Karpas-422 (cell line): ENCODE data around the gene PSMB1. TPM values are rescaled to one million over a fixed set of nuclear protein-coding genes. Genes with fewer than 3 reads are reported as not detected.

Source experiments
- DNase-seq: peaks from one replicate; pipeline ENCODE4 v3.0.0-alpha.2; 2015
- H2AFZ ChIP-seq: fragments of 200-600 bp; sonication (generic); 2 replicates; pipeline ENCODE4 v1.6.1; 2014; ENCODE audit warnings: antibody characterized with exemption, low read length, mixed read lengths
- H3K27ac ChIP-seq: fragments of 200-600 bp; sonication (generic); 2 replicates; pipeline ENCODE4 v1.5.1; 2014; ENCODE audit warnings: mild to moderate bottlenecking, low read length, moderate library complexity
- H3K27me3 ChIP-seq: fragments of 200-600 bp; sonication (generic); 2 replicates; pipeline ENCODE4 v1.6.1; 2014; ENCODE audit warnings: low read length, mixed read lengths
- H3K36me3 ChIP-seq: fragments of 200-600 bp; sonication (generic); 2 replicates; pipeline ENCODE4 v1.6.1; 2014; ENCODE audit warnings: low read length, mixed read lengths; ENCODE audit not compliant: insufficient read depth
- H3K4me1 ChIP-seq: fragments of 200-600 bp; sonication (generic); 2 replicates; pipeline ENCODE4 v1.6.1; 2014; ENCODE audit warnings: mild to moderate bottlenecking, low read length, mixed read lengths
- H3K4me2 ChIP-seq: fragments of 200-600 bp; sonication (generic); 2 replicates; pipeline ENCODE4 v1.6.1; 2014; ENCODE audit warnings: low read length, low read depth, mild to moderate bottlenecking; ENCODE audit not compliant: poor library complexity, severe bottlenecking
- H3K4me3 ChIP-seq: fragments of 200-600 bp; sonication (generic); 2 replicates; pipeline ENCODE4 v1.5.1; 2014; ENCODE audit warnings: mild to moderate bottlenecking, antibody characterized with exemption, low read length, mixed read lengths
- H3K79me2 ChIP-seq: fragments of 200-600 bp; sonication (generic); 2 replicates; pipeline ENCODE4 v1.6.1; 2014; ENCODE audit warnings: mild to moderate bottlenecking, low read length, mixed read lengths
- H3K9ac ChIP-seq: fragments of 200-600 bp; sonication (generic); 2 replicates; pipeline ENCODE4 v1.6.0; 2014; ENCODE audit warnings: low read length
- H3K9me2 ChIP-seq: fragments of 200-600 bp; sonication (generic), shearing (Covaris generic); replicated peaks from 2 replicates; pipeline ENCODE4 v1.6.0; 2014; ENCODE audit warnings: mild to moderate bottlenecking, low read length, moderate library complexity; ENCODE audit not compliant: insufficient read depth
- H3K9me3 ChIP-seq: fragments of 300-700, 200-600 bp; sonication (generic); 2 replicates; pipeline ENCODE4 v1.6.1; 2014; ENCODE audit warnings: low read length, mixed read lengths
- H4K20me1 ChIP-seq: fragments of 200-600 bp; sonication (generic); 2 replicates; pipeline ENCODE4 v1.6.1; 2014; ENCODE audit warnings: mild to moderate bottlenecking, antibody characterized with exemption, low read length, low read depth; ENCODE audit not compliant: insufficient read depth
- total RNA-seq: library from RNA; depleted of rRNA; stranded (reverse); fragments of >200 nt; shearing (Covaris generic); gene quantifications from 2 replicates; pipeline ENCODE4 v1.2.3, GENCODE V29; 2014; ENCODE audit warnings: low replicate concordance; rRNA removed

PSMB1 gene
- total RNA-seq, 1 experiment from 2014 or later: 208 TPM

- Histone ChIP-seq H3K79me2 (no peaks in the 10 kb centered on the region), H3K4me1 (no peaks in the 10 kb centered on the region), H3K4me3 (no peak overlapping the region)
Observed at GRCh38 chr6:170489836-170490235, 63.3 kb downstream of the PSMB1 start.

GRCh38 chr6:170487707-170488329 is 65.3 kb downstream of the PSMB1 start:
- Histone ChIP-seq H3K27me3 (no peaks in the 10 kb centered on the region), H3K9ac (no peak overlapping the region), H3K9me3 (no peaks in the 10 kb centered on the region), H3K4me1 (no peaks in the 10 kb centered on the region), H3K79me2 (no peaks in the 10 kb centered on the region), H3K4me3 (no peak overlapping the region), H4K20me1 (no peaks in the 10 kb centered on the region), H3K4me2 (no peak overlapping the region), H3K9me2 (no peaks in the 10 kb centered on the region), H2AFZ (no peak overlapping the region), H3K27ac (no peak overlapping the region), H3K36me3 (no peaks in the 10 kb centered on the region)
- no peak for DNase-seq

More at GRCh38 chr6:170489836-170490235, 63.3 kb downstream of the PSMB1 start:
- no peak overlapping the region for H3K9ac ChIP-seq
- H3K27ac ChIP-seq: no peak overlapping the region
- no peak overlapping the region for H2AFZ ChIP-seq
- H3K9me2 ChIP-seq: no peaks in the 10 kb centered on the region
- H3K36me3 ChIP-seq: no peaks in the 10 kb centered on the region
- H3K4me2 ChIP-seq: no peak overlapping the region
- H4K20me1 ChIP-seq: no peaks in the 10 kb centered on the region
- no peak for DNase-seq
- H3K27me3 ChIP-seq: no peaks in the 10 kb centered on the region
- H3K9me3 ChIP-seq: no peaks in the 10 kb centered on the region

GRCh38 chr6:170485159-170485558 is 67.9 kb downstream of the PSMB1 start:
- H3K9me2 ChIP-seq: no peaks in the 10 kb centered on the region
- no peaks in the 10 kb centered on the region for H3K4me1 ChIP-seq

More at GRCh38 chr6:170485159-170485558, 67.9 kb downstream of the PSMB1 start:
- Histone ChIP-seq H3K79me2 (no peaks in the 10 kb centered on the region), H3K9me3 (no peaks in the 10 kb centered on the region), H3K27me3 (no peaks in the 10 kb centered on the region), H3K4me2 (no peak overlapping the region), H3K27ac (no peak overlapping the region), H3K4me3 (no peak overlapping the region), H4K20me1 (no peaks in the 10 kb centered on the region), H3K9ac (no peak overlapping the region), H2AFZ (no peak overlapping the region), H3K36me3 (no peaks in the 10 kb centered on the region)
- no peak for DNase-seq

Other genes starting within 250 kb of the PSMB1 start
- 22.4 and 32.1 TPM in 2 replicates for gene FAM120B, start 246.5 kb downstream of the PSMB1 start, total RNA-seq
- 16.2 and 26.5 TPM in 2 replicates for gene TBP, start 1.1 kb upstream of the PSMB1 start, total RNA-seq
- 167 and 222 TPM in 2 replicates for gene PDCD2, start 31.3 kb upstream of the PSMB1 start, total RNA-seq